ENCODE data around the gene PSTPIP2. TPM values are rescaled to one million over a fixed set of nuclear protein-coding genes. Genes with fewer than 3 reads are reported as not detected.
"Not testable (repeated sequence)": the region's sequence is repeated elsewhere in the genome, so short reads cannot be mapped to it uniquely, and the experiment has no call there.

Gene PSTPIP2
- total RNA-seq, 2 experiments from 2014 or later, result 33.0 to 33.9 TPM

DNA sequence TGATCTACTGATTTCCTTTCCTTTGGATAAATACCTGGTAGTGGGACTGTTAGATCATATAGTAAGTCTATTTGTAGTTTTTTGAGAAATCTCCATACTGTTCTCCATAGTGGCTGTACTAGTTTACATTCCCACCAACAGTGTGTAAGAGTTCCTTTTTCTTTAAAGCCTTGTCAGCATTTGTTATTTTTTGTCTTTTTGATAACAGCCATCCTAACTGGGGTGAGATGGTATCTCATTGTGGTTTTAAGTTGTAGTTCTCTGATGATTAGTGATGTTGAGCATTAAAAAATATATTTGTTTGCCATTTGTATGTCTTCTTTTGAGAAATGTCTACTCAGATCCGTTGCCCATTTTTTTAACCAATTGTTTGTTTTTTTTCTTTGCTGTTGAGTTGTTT is 71.0 kb downstream of the PSTPIP2 start:
- CTCF ChIA-PET, result no interaction called here
- POLR2A ChIA-PET, result no interaction called here

DNA sequence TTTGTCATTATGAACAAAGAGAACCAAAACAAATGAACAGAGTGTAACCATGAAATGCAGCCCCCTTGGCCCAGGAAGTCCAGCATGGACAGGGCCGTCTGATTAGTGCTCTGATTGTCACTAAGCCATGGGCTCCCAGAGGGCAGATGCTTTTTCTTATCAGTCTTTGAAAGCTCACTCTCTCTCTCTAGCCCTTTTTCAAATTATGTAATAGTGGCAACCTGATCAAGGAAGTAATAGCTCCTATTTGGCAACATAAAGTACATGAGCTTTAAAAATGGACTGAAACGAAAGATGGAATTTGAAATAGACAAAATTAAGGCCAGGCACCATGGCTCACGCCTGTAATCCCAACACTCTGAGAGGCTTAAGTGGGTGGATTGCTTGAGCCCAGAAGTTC is 72.5 kb downstream of the PSTPIP2 start:
- POLR2A ChIA-PET, result no interaction called here
- CTCF ChIA-PET, result no interaction called here

DNA sequence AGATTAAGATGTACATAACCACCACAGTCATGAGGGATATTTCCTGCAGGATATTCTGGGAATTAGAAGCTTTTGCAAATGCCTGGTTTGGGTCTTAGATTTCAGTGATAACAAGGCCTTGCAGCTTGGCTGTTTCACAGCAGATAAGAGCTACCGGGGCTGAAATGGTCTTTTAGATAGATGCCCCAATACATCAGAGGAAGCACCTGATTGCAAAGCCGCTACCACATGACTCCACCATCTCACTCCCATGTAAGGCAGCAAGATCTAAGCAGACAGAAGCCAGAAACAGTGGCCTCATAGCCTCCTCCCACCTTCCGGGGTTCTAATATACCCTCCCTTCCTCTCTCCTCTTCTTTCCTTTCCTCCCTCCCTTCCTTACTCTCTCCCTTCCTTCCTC is 73.8 kb downstream of the PSTPIP2 start:
- ChIA-PET POLR2A (no interaction called here), CTCF (interaction anchor here (0.6 to 1.4 kb wide), 3 partner anchors 16 to 84 kb away, joined by 3 to 5 read pairs (median 3); no protein-coding TSS in a partner anchor)

DNA sequence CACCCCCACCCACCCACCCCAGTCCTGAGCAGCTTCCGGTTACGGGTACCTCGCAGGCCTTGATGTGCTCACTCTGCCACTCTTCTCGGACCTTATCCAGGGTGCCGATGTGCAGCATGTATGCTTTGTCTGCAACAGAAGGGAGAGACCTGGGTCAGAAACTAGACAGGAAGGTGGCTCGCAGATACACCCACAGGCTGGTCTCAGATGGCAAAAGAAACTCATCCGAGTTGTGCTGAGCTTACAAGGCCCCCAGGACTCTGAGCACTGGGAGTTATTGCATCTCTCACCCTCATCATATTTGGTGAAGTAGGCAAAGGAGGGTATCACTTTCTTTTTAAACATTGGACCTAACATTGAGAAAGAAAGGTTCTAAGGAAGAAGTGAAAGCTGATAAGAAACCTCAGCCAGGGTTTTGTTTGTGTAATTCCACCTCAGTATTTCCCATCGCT is 74.3 kb downstream of the PSTPIP2 start:
- POLR2A ChIA-PET, result interaction anchor here (0.6 kb wide), 1 partner anchor 23 kb away, joined by 3 read pairs; no protein-coding TSS in a partner anchor
- CTCF ChIA-PET, result interaction anchor here (0.8 to 1.4 kb wide), 2 partner anchors 15 to 24 kb away, joined by 3 to 5 read pairs; no protein-coding TSS in a partner anchor

DNA sequence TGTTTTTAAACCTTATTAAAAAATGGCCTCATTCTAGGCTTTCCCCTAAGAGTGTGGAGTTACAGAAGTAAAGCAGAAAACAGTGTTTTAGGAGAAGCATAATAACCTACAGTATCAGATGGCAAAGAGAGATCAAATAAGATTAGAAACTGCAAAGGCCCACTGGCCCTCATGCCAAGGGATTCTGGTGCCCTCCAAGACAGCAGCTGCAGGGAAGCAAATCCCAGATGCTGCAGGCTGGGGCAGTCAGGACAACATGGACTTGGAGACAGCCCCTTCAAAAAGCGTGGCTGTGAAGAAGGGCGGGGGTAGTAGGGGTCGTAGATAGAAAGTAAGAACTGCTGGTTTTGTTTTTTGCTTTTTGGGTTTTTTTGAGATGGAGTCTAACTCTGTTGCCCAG is 76.6 kb downstream of the PSTPIP2 start:
- POLR2A ChIA-PET, result no interaction called here
- CTCF ChIA-PET, result interaction anchor here (1.0 kb wide), 1 partner anchor 58 kb away, joined by 3 read pairs; no protein-coding TSS in a partner anchor

DNA sequence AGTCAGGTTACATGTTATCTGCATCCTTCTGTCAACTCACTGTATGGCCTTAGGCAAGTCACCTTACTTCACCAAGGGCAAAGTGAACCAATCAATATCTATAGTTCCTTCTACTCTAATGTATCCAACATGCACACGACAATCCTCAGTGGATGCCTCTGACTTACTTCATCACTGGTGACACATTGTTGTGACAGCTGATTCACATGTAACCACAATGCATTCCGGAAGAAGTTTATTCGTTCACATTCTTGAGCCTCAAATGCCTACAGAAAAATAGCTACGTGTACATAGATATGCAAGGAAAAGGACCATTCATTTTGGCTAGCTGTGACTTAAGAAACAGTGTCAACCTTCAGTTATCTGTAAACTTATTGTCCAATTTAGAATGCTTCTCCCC is 78.6 kb downstream of the PSTPIP2 start:
- CTCF ChIA-PET, result interaction anchor here (0.9 kb wide), 1 partner anchor 80 kb away, joined by 3 read pairs; no protein-coding TSS in a partner anchor
- POLR2A ChIA-PET, result no interaction called here

DNA sequence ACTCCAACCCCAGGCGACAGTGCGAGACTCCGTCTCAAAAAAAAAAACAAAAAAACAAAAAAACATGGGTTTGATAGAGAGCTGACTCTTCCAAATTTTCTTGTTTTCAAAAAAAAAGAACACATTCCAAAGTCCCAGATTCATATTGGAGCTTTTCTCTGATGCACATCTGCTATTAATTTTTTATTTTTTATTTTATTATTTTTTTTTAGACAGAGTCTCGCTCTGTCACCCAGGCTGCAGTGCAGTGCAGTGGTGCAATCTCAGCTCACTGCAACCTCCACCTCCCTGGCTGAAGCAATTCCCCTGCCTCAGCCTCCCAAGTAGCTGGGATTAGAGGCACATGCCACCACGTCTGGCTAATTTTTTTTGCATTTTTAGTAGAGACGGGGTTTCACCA is 79.5 kb downstream of the PSTPIP2 start:
- CTCF ChIA-PET, POLR2A ChIA-PET: not testable (repeated sequence)

DNA sequence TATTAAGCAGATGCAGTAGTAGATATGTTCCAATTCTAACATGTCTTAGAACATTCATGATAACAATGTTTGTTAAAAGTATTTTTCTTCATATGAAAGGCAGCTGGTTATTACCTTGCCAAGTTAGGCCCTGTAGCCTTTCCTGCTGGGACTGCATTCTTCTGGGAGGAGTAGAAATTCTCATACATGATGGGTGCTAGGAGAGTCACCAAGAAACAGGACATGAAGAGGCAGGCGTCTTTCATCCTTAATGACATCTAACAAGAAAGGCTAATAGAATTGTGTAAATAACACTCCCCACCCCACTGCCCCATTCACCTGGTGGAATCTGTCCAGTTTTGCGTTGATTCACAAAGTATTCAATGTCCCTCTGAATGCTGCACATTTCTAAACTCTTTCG is 80.3 kb downstream of the PSTPIP2 start:
- ChIA-PET CTCF (no interaction called here), POLR2A (no interaction called here)

DNA sequence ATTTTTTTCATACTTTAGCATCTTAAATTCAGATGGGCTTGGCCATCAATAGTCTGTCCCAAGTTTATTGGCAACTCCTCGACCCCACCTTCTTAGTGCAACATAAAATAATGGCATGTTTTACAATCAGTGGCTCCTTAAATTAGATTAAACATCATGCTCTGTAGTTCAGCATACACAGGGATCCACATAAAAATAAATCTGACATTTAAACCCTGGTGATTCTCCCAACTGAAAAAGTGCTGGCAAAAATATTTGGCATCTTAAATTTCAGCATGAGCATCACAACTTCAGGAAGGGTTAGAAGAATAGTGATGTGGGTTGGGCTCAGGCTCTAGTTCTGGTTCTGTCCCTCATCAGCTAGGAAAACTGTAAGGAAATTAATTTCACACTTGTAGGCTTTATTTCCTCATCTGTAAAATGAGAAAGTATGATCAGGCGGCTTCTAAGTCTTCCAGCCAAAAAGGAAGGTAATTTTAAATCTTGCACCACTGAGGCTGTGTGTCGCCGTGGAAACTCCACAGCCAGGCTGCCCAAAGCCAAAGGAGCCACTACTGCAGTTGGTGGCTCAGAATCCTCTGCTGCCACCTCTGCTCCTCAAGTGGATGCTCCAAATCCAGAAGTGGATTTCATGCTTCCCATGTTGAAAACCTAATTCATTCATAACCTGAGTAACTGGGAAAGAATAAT is 87.4 kb downstream of the PSTPIP2 start:
- POLR2A ChIA-PET, result no interaction called here
- CTCF ChIA-PET, result no interaction called here

DNA sequence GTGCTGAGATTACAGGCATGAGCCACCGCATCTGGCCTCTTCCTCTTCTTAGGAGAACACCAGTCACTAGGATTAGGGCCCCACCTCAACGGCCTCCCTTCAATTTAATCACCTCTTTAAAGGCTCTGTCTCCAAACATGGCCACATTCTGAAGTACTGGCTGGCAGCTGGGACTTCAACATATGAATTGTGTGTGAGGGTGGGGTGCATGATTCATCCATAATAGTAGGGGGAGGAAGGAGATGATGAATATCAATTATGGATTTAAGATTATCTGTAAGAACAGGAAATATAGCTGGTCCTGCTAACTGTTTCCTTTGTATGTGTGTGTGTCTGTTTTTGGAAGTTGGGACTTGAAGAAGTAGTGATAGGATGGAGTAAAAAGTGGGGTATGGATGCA is 90.2 kb downstream of the PSTPIP2 start:
- ChIA-PET POLR2A (no interaction called here), CTCF (interaction anchor here (0.7 to 1.6 kb wide), 3 partner anchors 15 to 142 kb away, joined by 3 to 4 read pairs (median 3); no protein-coding TSS in a partner anchor)

DNA sequence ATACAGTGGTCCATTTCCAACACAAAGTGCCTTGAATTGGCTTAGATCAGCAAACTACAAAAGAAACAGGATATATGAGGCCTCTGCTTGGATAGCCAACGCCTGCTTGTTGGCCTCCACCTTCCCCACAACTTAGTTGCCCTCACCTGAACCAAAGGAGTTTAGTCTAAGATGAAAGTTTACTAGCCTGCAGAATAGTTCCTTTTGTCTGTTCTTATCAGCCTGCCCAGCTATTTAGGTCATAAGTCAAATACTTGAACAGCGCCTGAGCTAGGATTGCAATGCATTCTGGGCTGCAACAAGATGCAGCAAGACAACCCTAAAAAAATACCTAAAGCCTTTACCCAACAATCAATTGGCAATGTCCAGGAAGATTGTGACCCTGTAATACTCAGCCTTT is 91.8 kb downstream of the PSTPIP2 start:
- ChIA-PET CTCF (no interaction called here), POLR2A (no interaction called here)

DNA sequence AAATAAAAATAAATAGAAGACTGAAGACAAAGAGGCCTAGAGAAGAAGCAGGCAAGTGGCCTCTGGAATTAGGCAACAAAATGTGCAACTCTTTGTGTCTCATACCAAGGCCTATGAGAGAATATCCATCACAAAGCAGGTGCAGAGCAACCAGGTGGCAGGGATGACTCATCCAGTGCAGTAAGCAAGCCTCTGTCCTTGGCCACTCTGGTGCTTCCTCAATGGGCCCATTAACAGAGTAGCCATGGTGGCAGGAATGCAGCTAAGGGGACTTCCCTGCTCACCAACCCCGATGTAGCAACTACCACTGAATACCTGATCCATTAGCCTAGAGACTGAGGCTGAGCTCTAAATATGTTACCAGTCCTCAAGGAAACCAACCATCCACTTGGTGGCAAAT is 94.0 kb downstream of the PSTPIP2 start:
- ChIA-PET POLR2A (no interaction called here), CTCF (interaction anchor here (0.9 kb wide), 1 partner anchor 312 kb away, joined by 7 read pairs; no protein-coding TSS in a partner anchor)

DNA sequence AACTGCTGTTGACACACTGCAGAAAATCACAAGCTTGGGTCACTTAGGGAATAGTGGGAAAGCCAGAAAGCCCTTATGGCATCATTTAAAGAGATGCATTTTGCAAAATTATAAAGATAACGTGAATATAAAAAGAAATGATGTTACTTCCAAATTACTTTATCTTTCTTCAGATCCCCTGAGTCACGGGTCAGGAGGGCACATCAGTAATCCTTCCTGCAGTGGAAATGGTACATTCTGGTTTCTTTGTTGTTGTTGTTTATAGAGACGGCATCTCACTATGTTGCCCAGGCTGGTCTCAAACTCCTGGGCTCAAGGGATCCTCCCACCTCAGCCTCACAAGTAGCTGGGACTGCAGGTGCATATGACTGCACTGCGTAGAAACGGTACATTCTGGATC is 95.1 kb downstream of the PSTPIP2 start:
- POLR2A ChIA-PET, result no interaction called here
- CTCF ChIA-PET, result interaction anchor here (0.7 to 1.2 kb wide), 2 partner anchors 60 to 97 kb away, joined by 3 read pairs; no protein-coding TSS in a partner anchor

DNA sequence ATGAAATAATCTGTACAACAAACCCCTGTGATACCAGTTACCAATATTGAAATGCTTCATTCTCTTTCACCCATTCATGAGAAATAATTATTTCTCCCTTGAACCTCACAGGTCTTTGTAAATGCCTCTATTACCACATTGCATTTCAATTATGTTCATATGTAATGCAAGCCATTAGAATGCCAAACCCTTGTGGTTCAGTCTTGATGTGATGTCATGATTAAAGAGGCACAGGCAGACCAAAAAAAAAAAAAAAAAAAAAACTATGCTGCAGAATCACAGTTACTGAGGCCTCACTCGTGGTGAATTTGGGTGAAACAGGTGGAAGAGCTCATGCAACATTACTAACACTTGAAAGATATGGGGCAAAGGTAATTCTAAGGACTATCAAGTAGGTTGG is 95.5 kb downstream of the PSTPIP2 start:
- ChIA-PET POLR2A (no interaction called here), CTCF (interaction anchor here (0.7 to 1.2 kb wide), 2 partner anchors 61 to 97 kb away, joined by 3 read pairs; no protein-coding TSS in a partner anchor)

DNA sequence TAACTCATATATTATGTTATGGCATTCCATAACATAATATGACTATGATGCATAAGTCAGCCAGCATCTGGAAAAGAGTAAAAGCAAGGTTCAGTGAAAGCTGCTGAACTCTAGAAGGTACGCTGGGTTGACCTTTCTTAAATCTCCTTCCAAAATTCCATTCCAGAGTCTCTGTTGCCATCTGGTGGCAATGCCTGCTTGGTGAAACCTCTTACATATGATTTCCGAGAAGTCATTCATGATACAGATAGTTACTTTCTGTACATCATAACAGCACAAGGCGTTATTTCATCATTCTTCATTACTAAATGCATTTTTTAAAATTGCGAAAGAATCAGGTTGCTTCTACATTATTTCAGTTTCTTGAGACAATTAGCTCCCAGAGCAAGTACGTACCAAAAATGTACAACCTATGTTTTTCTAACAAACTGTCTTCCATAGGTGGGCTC is 97.9 kb downstream of the PSTPIP2 start:
- ChIA-PET CTCF (interaction anchor here (0.7 to 1.5 kb wide), 9 partner anchors 12 to 287 kb away, joined by 3 to 7 read pairs (median 4); no protein-coding TSS in a partner anchor), POLR2A (interaction anchor here (0.5 to 1.0 kb wide), 2 partner anchors 23 to 309 kb away, joined by 3 to 6 read pairs; no protein-coding TSS in a partner anchor)

DNA sequence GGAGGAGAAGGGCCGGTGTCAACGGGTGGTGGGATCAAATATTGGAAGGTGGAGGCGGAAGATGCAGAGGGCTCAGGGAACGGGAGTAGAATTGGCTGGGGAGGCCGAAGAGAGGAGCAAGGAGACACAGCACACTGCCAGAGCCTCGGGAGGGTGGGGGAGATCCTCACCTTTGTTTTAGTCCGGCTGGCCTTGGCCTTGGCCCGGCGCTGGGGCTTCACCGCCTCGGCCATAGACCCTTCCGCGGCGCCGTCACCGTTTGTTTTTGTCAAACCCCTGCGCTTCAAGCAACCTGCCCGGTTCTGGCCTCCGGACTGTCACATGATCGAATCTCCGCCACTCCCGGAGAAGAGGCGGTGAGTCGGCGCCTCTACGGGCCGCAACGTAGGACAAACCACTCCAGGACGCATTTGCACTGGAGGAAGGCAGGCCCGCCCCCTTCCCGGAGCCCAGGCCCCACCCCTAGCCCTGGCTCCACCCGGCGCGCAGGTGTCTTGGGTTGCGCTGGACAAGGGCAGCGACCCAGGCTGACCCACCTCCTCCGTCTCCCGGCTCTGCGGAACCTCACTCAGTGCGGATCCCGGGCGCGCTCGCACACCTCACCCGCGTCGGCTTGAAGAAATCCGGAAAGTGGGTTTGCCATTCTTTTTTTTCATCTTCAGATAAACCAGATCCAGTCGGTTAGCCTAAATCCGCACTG is 104.9 kb downstream of the PSTPIP2 start, which contains the start of gene EPG5:
Gene EPG5 (minus strand): TSS at position 323 of the 700 bp plus-strand sequence. CDS start 90 bp downstream, at position 233.
- ChIA-PET POLR2A (no interaction called here), CTCF (no interaction called here)

DNA sequence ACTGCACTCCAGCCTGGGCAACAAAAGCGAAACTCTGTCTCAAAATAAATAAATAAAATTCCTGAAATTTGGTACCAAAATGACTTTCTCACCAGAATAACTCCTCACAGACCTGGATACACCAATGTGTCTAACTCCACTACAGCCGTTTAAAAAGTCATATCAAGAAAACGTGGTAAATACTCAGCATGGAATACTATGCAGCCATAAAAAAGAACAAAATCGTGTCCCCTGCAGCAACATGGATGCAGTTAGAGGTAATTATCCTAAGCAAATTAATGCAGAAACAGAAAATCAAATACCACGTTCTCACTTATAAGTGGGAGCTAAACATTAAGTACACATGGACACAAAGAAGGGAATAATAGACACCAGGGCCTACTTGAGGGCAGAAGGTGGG is 107.1 kb downstream of the PSTPIP2 start:
- CTCF ChIA-PET, result interaction anchor here (2.2 kb wide), 1 partner anchor 108 kb away, joined by 6 read pairs; no protein-coding TSS in a partner anchor
- POLR2A ChIA-PET, result not testable (repeated sequence)

DNA sequence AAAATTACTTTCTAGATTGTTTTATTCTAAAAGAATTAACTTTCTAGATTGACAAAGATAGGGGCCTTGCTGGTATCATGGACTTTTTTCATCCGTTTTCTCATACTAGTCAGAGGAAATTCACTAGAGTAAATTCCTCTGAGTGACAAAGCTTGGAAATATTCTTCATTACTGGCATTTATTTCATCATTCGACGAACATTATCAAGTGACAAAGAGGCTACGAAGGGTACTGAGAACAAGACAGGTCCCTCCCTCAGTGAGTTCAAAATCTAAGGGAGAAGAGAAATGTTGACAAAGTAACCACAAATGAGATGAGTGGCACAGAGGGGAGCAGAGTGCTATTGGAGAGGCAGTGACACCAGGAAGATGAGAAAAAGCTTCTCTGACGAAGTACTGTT is 109.2 kb downstream of the PSTPIP2 start:
- POLR2A ChIA-PET, result no interaction called here

DNA sequence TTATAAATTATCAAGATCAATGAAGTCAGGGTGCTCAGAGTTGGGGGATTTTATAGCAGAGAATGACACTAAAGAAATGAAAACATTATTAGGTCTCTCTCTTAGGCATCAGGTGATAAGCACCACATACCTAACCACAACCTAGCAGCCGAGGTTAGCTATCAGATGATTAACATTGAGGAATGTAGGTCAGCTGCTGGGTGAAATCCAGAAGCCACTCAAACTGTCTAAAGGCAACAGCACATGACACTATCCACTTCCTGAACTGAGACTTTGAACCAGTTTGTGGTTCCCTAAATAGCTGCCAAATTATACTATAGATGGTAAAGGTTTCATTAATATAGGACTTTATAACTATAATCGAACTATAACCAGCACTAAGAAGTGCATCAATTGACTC is 109.6 kb downstream of the PSTPIP2 start:
- ChIA-PET POLR2A (no interaction called here), CTCF (interaction anchor here (0.6 to 1.1 kb wide), 4 partner anchors 12 to 282 kb away, joined by 3 to 5 read pairs (median 4); no protein-coding TSS in a partner anchor)

More for the DNA sequence above, 109.2 kb downstream of the PSTPIP2 start:
- CTCF ChIA-PET, result interaction anchor here (1.0 to 2.2 kb wide), 3 partner anchors 13 to 275 kb away, joined by 3 to 6 read pairs (median 4); no protein-coding TSS in a partner anchor

DNA sequence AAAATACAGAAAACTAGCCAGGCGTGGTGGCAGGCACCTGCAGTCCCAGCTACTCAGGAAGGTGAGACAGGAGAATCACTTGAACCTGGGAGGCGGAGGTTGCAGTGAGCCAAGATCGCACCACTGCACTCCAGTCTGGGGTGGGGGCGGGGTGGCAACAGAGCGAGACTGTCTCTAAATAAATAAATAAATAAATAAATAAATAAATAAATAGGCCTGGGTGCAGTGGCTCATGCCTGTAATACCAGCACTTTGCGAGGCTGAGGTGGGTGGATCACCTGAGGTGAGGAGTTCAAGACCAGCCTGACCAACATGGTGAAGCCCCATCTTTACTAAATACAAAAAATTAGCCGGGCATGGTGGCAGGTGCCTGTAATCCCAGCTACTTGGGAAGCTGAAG is 112.6 kb downstream of the PSTPIP2 start:
- POLR2A ChIA-PET, result not testable (repeated sequence)

More for the DNA sequence above, 112.6 kb downstream of the PSTPIP2 start:
- CTCF ChIA-PET, result not testable (repeated sequence)
